Fibroblast of the conjunctiva (primary cell): ENCODE measurements around the gene ITGAV.
A peak's percentile ranks its signal among the peaks of the same experiment; 100 is the strongest.

ENCODE experiments used
- DNase-seq: peaks from one replicate; pipeline ENCODE4 v3.0.0-alpha.2; 2010; ENCODE audit warnings: low read depth

Gene ITGAV

GRCh38 chr2:186612555-186613440 lies 22.9 kb downstream of the ITGAV start:
- DNase-seq, result no peak

- no peak for DNase-seq
Measured at GRCh38 chr2:186614373-186614772, 24.5 kb downstream of the ITGAV start.

GRCh38 chr2:186617148-186617547 lies 27.3 kb downstream of the ITGAV start:
- no peak for DNase-seq

- no peak for DNase-seq
Measured at GRCh38 chr2:186617771-186618170, 27.9 kb downstream of the ITGAV start.

- DNase-seq, result no peak
Measured at GRCh38 chr2:186618696-186619095, 28.8 kb downstream of the ITGAV start.

GRCh38 chr2:186623084-186623483 lies 33.2 kb downstream of the ITGAV start:
- DNase-seq, result no peak

- no peak for DNase-seq
Measured at GRCh38 chr2:186624276-186624675, 34.4 kb downstream of the ITGAV start.

- DNase-seq, result no peak
Measured at GRCh38 chr2:186629250-186629996, 39.6 kb downstream of the ITGAV start.

GRCh38 chr2:186632417-186632816 lies 42.6 kb downstream of the ITGAV start:
- no peak for DNase-seq

GRCh38 chr2:186634701-186635100 lies 44.8 kb downstream of the ITGAV start:
- no peak for DNase-seq

GRCh38 chr2:186636800-186637496 lies 47.1 kb downstream of the ITGAV start:
- DNase-seq, result no peak

- no peak for DNase-seq
Measured at GRCh38 chr2:186637497-186637800, 47.6 kb downstream of the ITGAV start.

- DNase-seq, result no peak
Measured at GRCh38 chr2:186639939-186640338, 50.1 kb downstream of the ITGAV start.

- no peak for DNase-seq
Measured at GRCh38 chr2:186641132-186641806, 51.4 kb downstream of the ITGAV start.

- peak; percentile 68 for DNase-seq
Measured at GRCh38 chr2:186641807-186642321, 52.0 kb downstream of the ITGAV start.

GRCh38 chr2:186644791-186645190 lies 54.9 kb downstream of the ITGAV start:
- DNase-seq, result no peak

GRCh38 chr2:186645999-186646398 lies 56.1 kb downstream of the ITGAV start:
- DNase-seq, result no peak

- DNase-seq, result no peak
Measured at GRCh38 chr2:186648130-186648529, 58.3 kb downstream of the ITGAV start.

GRCh38 chr2:186653511-186653910 lies 63.7 kb downstream of the ITGAV start:
- no peak for DNase-seq

GRCh38 chr2:186659383-186659782 lies 69.5 kb downstream of the ITGAV start:
- no peak for DNase-seq

GRCh38 chr2:186664385-186665043 lies 74.7 kb downstream of the ITGAV start:
- DNase-seq, result no peak
